Urinary bladder (tissue), 4 donors: ENCODE measurements around the gene CLDND2. TPM values are rescaled to one million over a fixed set of nuclear protein-coding genes. Genes with fewer than 3 reads are reported as not detected.

ENCODE experiments used
- DNase-seq: peaks from one replicate; pipeline ENCODE4 v3.0.0-alpha.2; 2015; ENCODE audit errors: extremely low spot score
- H3K27ac ChIP-seq: one replicate; pipeline ENCODE4 v1.5.1; 2013; ENCODE audit warnings: low read depth, mild to moderate bottlenecking, moderate library complexity
- H3K36me3 ChIP-seq: one replicate; pipeline ENCODE4 v1.6.1; 2013; ENCODE audit warnings: mild to moderate bottlenecking, moderate library complexity; ENCODE audit not compliant: insufficient read depth
- H3K4me1 ChIP-seq: one replicate; pipeline ENCODE4 v1.6.1; 2013; ENCODE audit warnings: mild to moderate bottlenecking, moderate library complexity; ENCODE audit not compliant: insufficient read depth
- H3K4me3 ChIP-seq: one replicate; pipeline ENCODE4 v1.5.1; 2013; ENCODE audit warnings: low read depth, low read length
- WGBS: extraction: QIAGEN DNeasy Blood & Tissue Kit; methylation state at CpG from one replicate; pipeline ENCODE4 v1.1.7; 2013; 5-methylcytosine and 5-hydroxymethylcytosine counted together
- polyA plus RNA-seq: library from polyadenylated mRNA; stranded (reverse); fragments of 200-250 nt; gene quantifications from one replicate; pipeline ENCODE4 v1.2.3, GENCODE V29; 2013
- total RNA-seq: library from RNA; depleted of rRNA; stranded (reverse); fragments of >200 nt; gene quantifications from one replicate; pipeline ENCODE4 v1.2.3, GENCODE V29; 2014
- donor health status: healthy with polysubstance abuse.
- donor health status: healthy.

The CLDND2 gene
- total and polyA plus RNA-seq, 2 donors, result 0.85 TPM; not detected in 1

DNA sequence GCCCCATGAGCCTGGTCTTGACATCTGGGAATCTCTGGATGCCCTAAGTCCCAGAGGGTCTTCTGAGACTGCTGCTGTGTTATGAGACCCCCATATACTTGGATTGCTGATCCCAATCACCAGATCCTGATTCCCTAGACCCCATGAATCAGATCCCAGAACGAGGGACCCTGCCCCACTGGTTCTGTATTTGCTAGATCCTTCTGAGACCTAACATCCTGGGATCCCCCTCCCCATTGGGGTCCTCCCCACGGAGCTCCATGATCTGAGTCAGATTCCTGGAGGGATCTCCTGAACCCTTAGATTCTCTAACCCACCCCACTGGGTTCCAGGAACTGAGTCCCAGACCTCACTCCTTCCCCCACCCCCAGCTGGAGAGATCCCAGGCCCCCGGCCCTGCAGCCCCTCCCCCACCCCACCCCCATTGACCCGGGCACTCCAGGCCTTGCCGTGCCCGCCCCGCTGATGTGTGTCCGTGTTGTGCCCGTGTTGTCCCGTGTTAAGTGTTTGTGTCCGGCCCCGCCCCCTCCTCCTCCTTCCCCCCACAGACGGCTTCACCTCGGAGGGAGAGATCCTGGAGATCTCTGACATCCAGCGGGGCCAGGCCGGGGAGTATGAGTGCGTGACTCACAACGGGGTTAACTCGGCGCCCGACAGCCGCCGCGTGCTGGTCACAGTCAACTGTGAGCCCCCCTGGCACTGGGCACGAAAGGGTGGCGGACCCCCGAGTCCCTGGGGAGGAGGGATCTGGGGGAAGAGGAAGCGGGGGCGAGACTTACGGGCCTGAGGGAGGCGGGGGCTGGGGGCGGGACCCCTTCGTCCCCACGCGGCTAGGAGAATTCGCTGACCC lies 42.4 kb downstream of the CLDND2 start:
- Histone ChIP-seq H3K27ac (no peak overlapping the region), H3K4me3 (no peak overlapping the region), H3K36me3 (no peaks in the 10 kb centered on the region), H3K4me1 (no peaks in the 10 kb centered on the region)
- WGBS, result 16% methylated on average over 36 of the region's 36 CpGs
- no peak for DNase-seq

DNA sequence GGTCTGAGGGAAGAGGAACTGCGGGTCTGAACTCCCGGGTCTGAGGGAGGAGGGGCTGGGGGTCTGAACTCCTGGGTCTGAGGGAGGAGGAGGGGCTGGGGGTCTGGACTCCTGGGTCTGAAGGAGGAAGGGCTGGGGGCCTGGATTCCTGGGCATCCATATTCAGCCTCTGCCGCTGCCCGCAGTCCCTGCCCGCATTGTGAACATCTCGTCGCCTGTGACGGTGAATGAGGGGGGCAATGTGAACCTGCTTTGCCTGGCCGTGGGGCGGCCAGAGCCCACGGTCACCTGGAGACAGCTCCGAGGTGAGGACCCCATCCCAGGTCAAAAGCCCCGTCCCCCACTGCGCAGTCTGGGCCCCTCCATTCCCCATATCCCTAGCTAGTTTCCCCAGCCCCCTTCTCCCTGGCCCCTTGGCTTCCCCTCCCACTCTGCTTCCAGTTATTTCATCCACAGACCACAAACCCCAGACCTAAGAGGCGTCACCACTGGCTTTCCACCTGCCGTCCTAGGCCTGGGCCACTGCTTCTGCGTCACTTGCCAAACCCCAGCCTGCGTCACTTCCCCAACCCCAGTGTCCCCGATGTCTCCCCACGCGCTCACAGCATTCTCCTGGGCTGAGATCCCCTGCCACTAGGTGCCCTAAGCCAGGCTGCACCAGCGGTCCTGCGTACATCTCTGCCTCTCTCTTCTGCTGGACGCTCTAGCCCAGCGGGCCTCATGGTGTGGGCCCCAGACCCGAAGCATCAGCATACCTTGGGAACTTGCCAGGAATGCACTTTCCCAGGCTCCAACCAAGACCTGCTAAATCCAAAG lies 43.4 kb downstream of the CLDND2 start:
- DNase-seq, result no peak
- WGBS, result 74% methylated on average over 26 of the region's 26 CpGs

DNA sequence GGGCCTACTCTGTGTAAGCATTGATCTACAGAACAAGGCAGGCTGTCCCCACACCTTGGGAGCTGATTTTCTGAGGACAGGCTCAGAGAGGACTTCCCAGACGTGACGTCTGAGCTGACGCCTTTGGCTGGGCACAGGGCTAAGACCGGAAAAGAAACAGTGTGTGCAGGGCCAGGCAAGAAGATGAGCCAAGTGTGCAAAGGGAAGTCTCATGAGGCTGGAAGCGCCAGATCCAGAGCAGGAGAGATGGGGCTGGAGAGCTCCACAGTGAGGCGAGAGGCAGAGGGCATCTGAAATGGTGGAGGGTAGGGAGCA lies 44.7 kb downstream of the CLDND2 start:
- WGBS, result 76% methylated on average over 6 of the region's 6 CpGs
- H3K36me3 ChIP-seq, result no peaks in the 10 kb centered on the region
- H3K4me1 ChIP-seq, result no peaks in the 10 kb centered on the region
- H3K4me3 ChIP-seq, result no peak overlapping the region
- H3K27ac ChIP-seq, result no peak overlapping the region
- DNase-seq, result no peak

More for the DNA sequence above, 43.4 kb downstream of the CLDND2 start:
- Histone ChIP-seq H3K4me3 (no peak overlapping the region), H3K27ac (no peak overlapping the region), H3K4me1 (no peaks in the 10 kb centered on the region), H3K36me3 (no peaks in the 10 kb centered on the region)

DNA sequence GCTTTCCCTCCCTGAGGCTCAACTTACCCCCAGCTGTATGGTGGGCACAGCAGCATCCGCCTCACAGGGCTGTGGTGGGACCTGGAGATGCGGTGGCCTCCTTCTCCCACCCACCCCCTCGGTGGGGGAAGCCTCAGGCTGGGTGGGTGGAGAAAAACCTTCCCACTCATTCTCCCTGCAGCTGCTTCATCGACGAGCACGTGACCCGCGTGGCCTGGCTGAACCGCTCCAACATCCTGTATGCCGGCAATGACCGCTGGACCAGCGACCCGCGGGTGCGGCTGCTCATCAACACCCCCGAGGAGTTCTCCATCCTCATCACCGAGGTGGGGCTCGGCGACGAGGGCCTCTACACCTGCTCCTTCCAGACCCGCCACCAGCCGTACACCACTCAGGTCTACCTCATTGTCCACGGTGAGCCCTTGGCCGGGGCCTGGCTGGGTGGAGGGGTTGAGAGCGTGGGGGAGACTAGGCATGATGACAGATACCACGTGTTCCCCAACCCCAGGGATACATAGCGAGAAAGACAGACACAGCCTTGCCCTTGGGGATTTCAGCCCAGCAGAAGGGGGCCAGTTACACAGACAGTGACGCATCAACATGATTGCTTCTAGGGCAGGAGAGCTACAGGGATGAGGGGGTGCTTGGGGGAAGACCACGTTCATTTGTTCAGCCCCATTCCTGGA lies 45.2 kb downstream of the CLDND2 start:
- Histone ChIP-seq H3K4me3 (no peak overlapping the region), H3K4me1 (no peaks in the 10 kb centered on the region), H3K27ac (no peak overlapping the region), H3K36me3 (no peaks in the 10 kb centered on the region)
- WGBS, result 83% methylated on average over 29 of the region's 29 CpGs
- DNase-seq, result no peak

DNA sequence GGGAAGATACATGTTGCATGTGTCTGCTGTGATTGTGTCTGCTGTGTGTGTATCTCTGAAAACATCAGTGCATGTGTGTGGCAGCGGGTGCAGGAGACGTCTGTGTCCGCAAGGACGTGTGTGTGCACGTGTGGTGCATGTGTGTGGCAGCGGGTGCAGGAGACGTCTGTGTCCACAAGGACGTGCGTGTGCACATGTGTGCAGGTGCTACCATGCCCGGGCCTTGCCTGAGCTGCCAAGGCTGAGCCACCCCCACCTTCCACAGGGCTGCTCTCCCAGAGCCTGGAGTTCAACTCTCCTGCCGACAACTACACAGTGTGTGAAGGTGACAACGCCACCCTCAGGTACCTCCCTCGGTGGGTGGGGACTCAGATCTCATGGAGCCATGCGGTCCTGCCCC lies 47.0 kb downstream of the CLDND2 start:
- Histone ChIP-seq H3K27ac (no peak overlapping the region), H3K4me1 (no peaks in the 10 kb centered on the region), H3K4me3 (no peak overlapping the region), H3K36me3 (no peaks in the 10 kb centered on the region)
- DNase-seq, result no peak
- 79% methylated on average over 14 of the region's 14 CpGs for WGBS

DNA sequence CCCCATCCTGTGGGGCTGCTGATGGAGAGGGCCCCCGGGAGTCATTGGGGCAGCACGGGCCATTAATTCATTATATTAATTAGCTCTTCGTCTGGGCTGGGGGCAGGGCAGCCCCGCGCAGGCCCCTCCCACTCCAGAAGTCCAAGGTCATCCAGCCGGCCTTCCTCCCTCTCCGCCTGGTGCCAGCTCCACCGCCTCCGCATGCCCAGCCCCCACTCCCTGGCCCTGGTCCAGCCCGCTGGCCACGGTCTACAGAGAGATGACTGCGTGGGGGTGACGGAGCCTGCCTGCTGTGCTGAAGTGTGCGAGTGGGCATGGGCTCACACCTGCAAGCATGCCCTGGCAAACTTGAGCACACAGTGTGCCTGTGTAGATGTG lies 48.5 kb downstream of the CLDND2 start:
- Histone ChIP-seq H3K4me1 (no peaks in the 10 kb centered on the region), H3K4me3 (no peak overlapping the region), H3K36me3 (no peaks in the 10 kb centered on the region), H3K27ac (no peak overlapping the region)
- WGBS, result 13% methylated on average over 14 of the region's 14 CpGs
- DNase-seq, result no peak

DNA sequence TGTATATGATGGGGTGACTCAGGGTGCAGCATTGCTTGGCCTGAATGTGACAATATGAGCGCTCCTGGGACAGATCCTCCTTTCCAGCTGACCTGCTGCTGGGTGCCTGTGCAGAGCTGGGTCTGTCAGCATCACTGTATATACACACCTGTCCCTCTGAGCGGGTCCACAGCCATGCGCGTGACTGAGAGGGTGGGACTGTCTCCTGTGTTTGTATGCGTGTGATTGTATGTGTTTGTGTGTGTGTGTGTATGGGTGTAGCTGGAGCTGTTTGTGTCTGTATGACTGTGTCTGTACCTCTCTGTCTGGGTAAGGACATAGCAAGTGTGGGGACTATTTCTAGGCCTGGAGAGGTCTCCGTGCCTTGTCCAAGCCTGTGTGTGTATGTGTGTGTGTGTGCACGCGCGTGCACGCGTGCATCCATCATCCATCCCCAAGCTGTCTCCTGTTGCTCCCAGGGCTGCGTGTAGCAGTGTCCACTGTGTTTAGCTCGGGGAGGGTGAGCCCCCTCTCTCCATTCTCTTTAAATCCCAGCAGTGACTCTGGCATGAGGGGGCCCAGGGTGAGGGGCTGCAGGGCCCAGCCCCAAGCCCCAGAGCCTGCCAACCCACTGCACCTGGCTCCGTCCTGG lies 49.0 kb downstream of the CLDND2 start:
- H3K4me1 ChIP-seq, result no peaks in the 10 kb centered on the region
- H3K27ac ChIP-seq, result no peak overlapping the region
- H3K36me3 ChIP-seq, result no peaks in the 10 kb centered on the region
- 67% methylated on average over 14 of the region's 14 CpGs for WGBS
- H3K4me3 ChIP-seq, result no peak overlapping the region
- DNase-seq, result no peak

DNA sequence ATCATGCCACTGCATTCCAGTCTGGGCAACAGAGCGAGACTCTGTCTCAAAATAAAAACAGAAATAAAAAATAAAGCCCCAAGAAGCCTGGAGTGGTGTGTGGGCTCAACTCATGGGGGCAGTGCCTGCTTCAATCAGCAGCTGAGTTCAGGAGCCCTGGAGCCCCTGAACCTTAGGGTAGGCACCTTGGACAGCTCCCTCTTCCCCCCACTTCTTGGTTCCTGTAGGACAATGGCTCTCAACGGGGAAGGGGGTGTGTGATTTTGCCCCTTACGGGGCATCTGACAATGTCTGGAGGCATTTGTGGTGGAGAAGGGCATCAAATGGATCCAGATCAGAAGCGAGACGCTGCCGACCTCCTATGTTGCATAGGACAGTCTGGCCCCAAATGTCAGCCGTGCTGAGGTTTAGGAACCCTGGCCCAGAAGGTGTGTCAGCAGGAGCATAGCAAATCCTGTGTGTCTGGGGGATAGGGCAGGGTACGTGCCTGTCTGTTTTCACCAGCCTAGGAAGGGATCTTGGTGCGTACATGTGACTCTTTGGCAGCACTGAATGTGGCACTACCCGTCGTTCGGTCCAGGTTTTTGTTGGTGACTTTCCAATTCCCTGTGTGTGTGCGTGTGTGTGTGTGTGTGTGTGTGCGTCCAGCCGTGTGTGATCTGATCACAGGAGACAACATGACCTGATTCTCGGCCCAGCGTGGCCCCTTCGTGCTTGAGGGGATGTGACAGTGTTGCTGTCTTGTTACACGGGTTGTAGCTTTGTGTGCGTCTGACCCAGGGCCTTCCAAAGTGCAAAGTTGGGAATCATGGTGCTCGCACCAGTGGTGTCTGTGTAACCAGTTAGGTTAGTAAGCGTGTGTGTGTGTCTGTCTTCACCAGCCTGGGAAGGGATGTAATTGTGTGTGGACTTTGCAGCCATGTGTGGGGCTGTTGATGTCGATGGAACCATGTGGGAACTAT lies 49.8 kb downstream of the CLDND2 start:
- no peaks in the 10 kb centered on the region for H3K4me1 ChIP-seq
- no peak overlapping the region for H3K4me3 ChIP-seq
- DNase-seq, result no peak
- WGBS, result 72% methylated on average over 23 of the region's 23 CpGs
- no peaks in the 10 kb centered on the region for H3K36me3 ChIP-seq
- H3K27ac ChIP-seq, result no peak overlapping the region

DNA sequence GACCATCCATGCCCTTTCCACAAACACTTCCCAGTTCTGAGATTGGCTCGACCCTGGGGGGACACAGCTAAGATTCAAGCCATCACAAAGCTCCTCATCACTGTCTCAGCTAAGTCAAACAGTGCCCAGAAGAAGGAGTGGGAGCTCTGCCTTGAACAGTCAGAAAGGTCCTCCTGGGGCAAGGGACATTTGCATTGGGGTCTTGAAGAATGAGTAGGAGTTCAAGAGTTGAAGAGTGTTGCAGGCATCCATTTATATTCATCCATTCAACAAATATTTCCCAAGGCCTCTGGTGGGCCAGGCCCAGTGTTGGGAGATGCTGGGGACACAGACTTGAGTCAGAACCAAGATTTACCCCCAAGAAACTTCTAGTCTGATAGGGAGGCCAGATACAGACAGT lies 50.8 kb downstream of the CLDND2 start:
- WGBS, result 78% methylated on average over 1 of the region's 1 CpG
- DNase-seq, result no peak

DNA sequence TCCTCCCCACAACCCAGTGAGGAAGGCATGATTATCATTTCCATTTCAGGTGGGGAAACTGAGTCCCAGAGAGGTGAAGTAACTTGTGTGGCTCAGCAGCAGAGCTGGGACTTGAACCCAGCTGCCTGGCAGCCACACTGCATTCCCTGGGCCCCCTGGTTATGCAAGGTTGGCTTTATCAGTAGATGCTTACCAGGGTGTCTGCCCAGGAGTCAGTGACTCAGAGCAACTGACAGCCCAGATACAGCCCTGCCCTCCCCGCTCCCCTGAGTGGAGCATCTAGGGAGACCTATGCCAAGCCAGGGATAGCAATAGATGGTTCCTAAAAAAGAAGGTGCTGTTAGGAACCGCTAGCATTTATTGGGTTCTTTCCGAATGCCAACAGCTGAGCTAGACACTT lies 51.4 kb downstream of the CLDND2 start:
- WGBS, result 75% methylated on average over 3 of the region's 3 CpGs

More for the DNA sequence above, 50.8 kb downstream of the CLDND2 start:
- Histone ChIP-seq H3K36me3 (no peaks in the 10 kb centered on the region), H3K27ac (no peak overlapping the region), H3K4me1 (no peaks in the 10 kb centered on the region), H3K4me3 (no peak overlapping the region)

More for the DNA sequence above, 51.4 kb downstream of the CLDND2 start:
- Histone ChIP-seq H3K4me1 (no peaks in the 10 kb centered on the region), H3K4me3 (no peak overlapping the region), H3K36me3 (no peaks in the 10 kb centered on the region), H3K27ac (no peak overlapping the region)
- DNase-seq, result no peak
